ENCODE data around the gene SUN2.
A peak's percentile ranks its signal among the peaks of the same experiment; 100 is the strongest.

SUN2 gene

DNA sequence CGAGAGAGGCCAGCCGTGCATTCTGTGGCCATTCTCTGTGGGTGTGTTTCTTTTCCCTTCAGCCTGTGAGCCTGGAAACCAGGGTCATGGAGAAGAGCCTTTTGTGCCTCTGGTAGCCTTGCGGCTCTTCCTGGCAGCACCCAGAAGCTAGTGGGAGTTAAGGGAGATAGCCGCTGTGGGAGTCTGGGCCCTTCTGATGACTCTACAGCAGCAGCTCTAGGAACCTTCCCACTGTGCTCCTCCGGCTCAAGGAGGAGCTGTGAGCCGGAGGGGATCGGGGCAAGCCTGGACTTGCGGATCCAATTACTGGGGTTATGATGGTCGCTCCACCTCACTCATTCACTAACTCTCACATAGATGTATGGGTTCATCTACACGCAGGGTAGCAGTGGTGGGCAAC lies 39.5 kb downstream of the SUN2 start:
- no peak for DNase-seq (ENCODE audit: low read depth in 2 of 2)

- no peak for DNase-seq (ENCODE audit: low read depth in 2 of 2)
Measured at GRCh38 chr22:38715852-38716251, 39.9 kb downstream of the SUN2 start.

DNA sequence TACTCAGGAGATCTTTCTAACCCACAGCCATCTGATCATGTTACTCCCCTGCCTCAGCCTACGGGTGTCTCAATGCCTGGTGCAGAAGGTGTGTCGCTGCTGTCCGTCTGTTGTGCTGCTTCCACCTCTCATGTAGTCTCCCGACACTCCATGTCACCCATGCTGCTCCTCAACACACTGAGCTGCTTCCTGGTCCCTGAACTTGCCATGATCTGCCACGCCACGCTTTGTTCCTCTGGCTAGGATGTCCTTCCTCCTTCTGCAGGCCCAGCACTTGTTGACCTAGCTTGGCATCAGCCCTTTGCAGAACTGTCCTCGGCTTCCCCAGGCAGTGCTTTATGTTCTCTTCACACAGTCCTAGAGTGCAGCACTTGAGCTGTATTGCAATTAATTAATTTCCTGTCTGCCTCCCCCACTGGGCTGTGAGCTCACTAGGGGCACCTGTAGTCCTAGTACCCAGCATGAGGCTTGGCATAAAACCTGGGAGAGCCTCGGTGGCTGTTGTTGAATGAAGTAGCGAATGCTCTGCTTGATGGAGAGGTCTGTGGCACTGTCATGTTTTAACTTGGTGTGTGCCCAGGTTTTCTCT lies 40.5 kb downstream of the SUN2 start:
- DNase-seq (ENCODE audit: low read depth in 2 of 2), result no peak

DNA sequence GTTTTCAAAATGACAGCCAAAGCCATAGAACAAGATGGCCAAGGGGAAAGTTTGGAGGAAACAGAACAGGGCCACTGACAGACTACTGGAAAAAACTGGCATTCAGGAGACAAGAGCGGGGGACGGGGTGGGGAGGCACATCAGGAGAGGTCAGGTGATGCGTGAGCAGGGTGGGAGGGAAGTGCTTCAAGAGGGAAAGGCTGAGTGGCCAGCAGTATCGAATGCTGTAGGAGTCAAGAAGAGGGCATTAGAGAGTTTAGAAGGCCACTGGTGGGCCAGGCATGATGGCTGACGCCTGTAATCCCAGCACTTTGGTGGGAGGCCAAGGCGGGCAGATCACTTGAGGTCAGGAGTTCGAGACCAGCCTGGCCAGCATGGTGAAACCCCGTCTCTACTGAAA lies 41.9 kb downstream of the SUN2 start:
- no peak for DNase-seq (ENCODE audit: low read depth in 2 of 2)

DNA sequence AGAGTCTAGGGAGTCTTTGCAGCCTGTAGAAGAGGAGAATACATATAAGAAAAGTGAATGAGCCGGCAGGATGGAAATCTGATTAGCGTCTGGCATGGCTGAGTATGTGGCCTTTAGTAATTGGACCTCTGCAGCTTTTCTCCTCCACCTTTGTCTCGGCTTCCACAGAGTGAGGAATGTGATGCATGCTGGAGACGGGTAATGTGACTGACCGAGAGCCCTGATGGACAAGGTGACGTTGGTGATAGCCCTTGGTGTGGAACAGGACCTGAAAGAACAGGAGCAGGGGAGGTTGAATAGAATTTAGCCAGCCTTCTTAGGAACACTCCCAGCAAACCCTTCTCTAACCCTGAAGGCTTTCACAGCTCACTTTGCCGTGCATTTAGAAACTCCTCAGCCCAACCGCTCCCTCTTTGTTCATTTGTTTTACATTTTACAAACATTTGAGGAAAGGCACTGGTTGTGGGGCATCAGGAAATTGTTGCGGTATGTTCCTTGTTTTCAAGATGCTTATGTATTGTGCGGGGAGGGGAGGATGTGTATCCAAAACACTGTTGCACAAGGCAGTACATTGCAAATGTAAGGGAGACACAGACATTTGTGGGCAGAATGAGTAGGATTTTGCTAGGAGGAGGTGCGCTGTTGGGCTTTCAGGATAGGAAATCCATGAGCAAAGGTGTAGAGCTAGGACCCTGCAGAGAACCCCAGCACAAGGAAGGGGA lies 43.2 kb downstream of the SUN2 start:
- DNase-seq (ENCODE audit: low read depth in 2 of 2), result no peak

- no peak for DNase-seq (ENCODE audit: low read depth in 2 of 2)
Measured at GRCh38 chr22:38710866-38711265, 44.9 kb downstream of the SUN2 start.

- DNase-seq (ENCODE audit: low read depth in 2 of 2), result no peak
Measured at GRCh38 chr22:38710351-38710750, 45.4 kb downstream of the SUN2 start.

- no peak for DNase-seq (ENCODE audit: low read depth in 2 of 2)
Measured at GRCh38 chr22:38709306-38709705, 46.5 kb downstream of the SUN2 start.

- DNase-seq (ENCODE audit: low read depth in 2 of 2), result no peak
Measured at GRCh38 chr22:38707984-38708383, 47.8 kb downstream of the SUN2 start.

DNA sequence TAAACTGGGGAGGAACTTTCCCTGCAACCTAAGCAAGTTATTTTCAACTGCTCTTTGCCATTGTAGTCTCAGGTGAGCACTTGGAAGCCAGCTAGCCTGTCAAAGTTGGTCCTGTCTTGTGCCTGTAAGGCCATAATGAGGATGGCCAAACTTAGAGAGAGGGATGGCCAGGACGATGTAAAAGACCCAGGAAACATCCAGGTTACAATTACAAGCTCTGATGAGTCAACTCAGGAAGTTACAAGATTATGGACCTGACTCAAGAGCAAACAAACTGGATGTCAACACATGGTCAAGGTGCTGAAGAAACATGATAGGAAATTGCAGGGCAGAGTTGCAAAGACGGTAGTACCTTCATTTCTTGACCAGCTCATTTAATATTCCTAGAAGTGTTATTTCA lies 48.5 kb downstream of the SUN2 start:
- no peak for DNase-seq (ENCODE audit: low read depth in 2 of 2)

GRCh38 chr22:38706901-38707195 lies 49.0 kb downstream of the SUN2 start:
- no peak for DNase-seq (ENCODE audit: low read depth in 2 of 2)

DNA sequence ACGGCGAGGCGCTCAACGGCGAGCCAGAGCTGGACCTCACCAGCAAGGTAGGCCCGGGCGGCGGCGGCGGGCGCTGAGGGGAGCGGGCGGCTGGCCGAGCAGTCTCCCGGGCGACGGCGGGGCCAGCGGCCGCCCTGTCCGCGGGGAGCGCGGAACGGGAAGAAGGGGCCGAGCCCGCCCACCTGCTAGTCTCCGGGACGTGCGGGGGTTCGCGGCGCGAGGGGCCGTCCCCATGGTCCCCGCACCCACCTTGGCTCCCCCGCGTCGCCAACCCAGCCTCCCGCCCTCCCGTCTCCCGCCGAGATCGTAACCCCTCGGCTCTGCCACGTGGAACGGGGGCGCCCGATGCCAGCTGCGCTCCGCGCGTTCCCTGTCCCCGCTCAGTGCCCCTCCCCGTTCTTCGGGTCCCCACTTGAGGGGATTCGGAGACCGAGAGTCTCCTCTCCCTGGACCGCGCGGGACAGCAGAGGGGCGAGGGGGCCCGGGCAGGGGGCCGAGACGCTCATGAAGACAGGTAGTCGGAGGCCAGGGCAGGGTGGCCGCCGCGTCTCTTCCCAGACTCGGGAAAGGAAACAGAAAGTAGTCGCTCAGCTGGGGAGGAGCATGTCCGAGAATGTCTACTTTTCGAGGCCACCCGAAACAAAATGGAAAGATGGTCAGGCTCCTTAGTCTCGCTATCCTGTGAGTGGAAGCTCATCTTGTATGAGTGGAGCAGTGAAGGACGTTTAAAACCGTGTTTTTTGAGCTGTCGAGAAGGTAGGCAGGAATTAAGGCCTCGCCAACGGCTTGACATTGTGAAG lies 49.5 kb downstream of the SUN2 start:
- DNase-seq (ENCODE audit: low read depth in 2 of 2), result no peak

GRCh38 chr22:38705235-38706100 lies 50.3 kb downstream of the SUN2 start, which contains the start of gene GTPBP1:
GTPBP1 (plus strand) TSS chr22:38705944; CDS start chr22:38705956, 12 bp downstream.
- DNase-seq (ENCODE audit: low read depth in 2 of 2), result peak; percentile 100

DNA sequence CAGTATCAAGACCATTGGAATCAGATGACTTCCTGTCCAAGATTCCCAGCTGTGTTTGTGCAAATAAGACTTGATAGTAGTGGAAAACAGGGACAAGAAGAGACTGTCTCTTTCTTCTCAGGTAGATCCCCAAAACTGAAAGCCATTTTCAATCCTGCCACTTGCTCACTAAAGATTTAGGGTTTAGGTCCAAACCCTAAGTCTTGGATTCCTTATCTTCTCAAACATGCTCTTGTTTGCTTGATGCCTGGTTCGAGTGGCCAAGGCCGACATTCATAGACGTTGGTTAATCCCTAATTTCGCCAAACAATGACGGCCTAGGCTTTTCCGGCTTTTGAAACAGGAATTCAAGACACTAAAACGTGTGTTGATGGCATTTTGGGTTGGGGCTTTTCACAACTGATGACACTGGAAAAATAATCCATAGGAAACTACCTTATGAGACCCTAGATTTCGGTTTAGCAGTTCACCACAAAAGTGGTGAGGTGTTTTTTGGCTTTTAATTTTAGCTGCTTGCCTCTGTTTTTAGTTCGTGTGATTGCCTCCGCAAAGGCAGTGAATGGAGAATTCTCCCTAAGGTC lies 51.1 kb downstream of the SUN2 start:
- no peak for DNase-seq (ENCODE audit: low read depth in 2 of 2)

DNA sequence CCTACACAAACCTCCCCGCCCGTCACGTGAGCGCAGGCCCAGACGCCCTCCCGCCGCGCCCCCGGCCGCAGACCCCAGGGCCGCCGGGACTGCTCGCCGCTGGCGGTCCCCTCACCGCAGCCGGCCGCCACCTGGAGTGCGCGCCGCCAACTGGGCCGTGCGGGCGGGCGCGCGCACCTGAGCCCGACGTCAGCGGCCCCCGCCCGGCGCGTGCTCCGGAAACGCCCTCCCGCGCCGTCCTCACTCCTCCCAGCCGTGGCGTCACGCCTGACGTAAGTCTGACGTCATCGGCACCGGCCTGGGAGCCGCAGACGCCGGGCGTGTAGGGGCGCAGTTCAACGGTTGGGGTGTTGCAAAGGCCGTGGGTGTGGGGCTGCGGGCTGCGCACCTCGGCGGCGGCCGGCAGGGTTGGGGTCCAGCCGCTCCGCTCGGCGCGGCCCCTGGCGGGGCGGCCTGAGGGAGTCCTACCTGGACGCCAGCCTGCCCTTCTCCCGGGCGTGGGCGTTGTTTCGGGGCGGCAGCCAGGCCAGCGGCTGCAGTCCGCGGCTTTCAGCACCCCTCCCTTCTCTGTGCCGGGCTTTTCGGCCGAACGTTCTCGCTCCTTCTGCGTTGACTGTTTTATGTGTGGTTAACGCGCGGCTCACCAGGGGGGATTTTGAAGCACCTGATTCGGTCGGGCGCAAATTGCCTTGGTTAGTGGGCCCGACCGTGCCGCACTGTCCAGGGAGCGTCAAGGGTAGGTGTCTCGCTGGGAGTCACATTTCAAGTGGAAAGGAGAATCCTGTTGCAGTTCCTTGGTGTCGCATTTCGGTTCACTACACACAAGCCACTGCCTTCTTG lies 54.8 kb downstream of the SUN2 start, which contains the start of gene JOSD1:
JOSD1 (minus strand) TSS at position 155 of the 840 bp plus-strand sequence. CDS start 956 bp downstream, outside the sequence.
- peak; percentile 82 to 86 for DNase-seq (ENCODE audit: low read depth in 2 of 2)

GRCh38 chr22:38700270-38700788 lies 55.5 kb downstream of the SUN2 start:
- no peak for DNase-seq (ENCODE audit: low read depth in 2 of 2)

DNA sequence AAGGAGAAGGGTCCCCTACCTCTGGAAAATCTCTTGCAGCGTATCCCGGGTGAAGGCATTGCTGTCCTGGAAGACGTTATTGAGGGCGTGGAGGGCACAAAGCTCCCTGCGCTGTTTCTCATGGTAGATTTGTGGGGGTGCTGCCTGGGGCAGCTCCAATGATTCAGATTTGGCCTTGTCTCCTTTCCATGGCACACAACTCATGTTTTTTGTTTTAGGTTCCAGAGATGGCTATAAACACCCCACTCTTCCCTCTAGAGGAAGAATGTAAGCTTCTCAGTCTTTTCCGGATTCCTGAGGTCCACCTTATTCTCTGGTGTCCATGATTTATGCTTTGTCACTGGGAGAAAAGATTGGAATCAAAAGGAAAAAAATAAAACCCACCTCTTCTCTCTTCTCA lies 56.0 kb downstream of the SUN2 start:
- no peak for DNase-seq (ENCODE audit: low read depth in 2 of 2)

DNA sequence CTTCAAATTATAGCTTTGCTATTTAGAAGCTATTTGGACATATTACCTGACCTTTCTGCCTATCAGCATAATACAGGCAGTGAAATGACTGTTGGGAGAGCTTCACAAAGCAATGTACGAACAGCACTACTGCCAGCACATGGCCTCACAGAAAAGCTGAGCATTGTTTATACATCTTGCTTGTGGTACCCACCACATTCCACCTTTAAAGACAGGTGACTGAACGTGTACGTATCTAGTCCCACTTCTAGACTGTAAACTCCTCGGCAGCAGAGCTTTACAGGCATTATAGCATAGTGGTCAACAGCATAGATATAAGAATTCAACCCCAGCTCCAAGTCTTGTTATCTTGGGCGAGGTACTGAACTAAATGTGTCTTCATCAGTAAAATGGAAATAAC lies 56.7 kb downstream of the SUN2 start:
- no peak for DNase-seq (ENCODE audit: low read depth in 2 of 2)

GRCh38 chr22:38698407-38699094 lies 57.2 kb downstream of the SUN2 start:
- no peak for DNase-seq (ENCODE audit: low read depth in 2 of 2)
